Fibroblast of upper back skin (primary cell): ENCODE results near the gene MCU.
"Not testable (repeated sequence)": the region's sequence is repeated elsewhere in the genome, so short reads cannot be mapped to it uniquely, and the experiment has no call there.

ENCODE experiments used
- DNase-seq: peaks from one replicate; pipeline ENCODE4 v3.0.0-alpha.2; 2013

Gene MCU

GRCh38 chr10:72688208-72688651 lies 3.7 kb upstream of the MCU start:
- DNase-seq = peak; percentile 89

GRCh38 chr10:72689660-72690059 lies 2.3 kb upstream of the MCU start:
- DNase-seq = no peak

DNA sequence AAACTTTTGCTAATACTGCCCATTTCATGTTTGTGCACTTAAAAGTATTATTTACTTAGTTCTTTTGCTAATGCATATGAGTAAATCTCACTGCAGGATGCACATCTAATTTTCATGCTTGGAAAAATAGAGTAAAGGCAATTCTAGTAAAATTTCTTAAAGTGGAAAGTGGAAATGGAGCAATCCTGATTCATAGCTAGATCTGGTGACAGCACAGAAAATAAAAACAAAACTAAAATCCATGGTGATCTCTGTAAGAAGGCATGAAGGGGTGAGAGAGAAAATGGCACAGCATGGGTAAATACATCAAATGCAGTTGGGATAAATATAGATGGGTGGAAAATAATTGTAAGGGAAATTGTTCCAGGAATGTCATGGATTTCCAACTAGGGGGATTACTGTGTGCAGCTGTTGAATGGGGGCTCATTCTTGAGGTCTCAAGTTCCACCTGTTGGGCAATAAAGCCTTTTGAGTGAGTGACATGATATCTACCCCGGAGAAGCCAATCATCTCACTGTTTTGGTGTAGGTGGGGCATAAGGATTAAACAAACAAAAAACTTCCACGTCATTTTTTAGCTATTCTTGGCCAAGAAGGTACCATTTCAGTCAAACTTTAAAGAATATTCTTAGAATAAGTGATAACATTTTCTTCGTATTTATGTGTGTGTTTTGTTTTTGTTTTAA lies 1.7 kb upstream of the MCU start:
- no peak for DNase-seq

DNA sequence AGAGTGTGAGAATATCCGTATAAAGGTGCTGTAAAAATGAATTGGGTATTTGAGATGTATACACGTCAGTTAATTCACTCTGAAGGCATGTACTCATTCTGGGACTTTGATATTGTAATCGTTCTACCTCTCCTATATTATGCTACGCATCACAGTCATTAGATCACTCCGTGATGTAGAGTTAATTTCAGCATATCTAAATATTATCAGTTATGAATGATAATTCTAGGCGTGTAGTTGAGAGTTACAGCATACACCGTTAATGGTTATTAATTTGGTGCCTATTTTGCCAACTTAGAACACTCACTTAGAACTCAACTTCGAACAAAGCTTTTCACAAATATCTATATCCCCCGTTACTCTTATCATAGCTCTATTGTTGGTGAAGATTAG lies 477 bp upstream of the MCU start:
- DNase-seq = no peak

DNA sequence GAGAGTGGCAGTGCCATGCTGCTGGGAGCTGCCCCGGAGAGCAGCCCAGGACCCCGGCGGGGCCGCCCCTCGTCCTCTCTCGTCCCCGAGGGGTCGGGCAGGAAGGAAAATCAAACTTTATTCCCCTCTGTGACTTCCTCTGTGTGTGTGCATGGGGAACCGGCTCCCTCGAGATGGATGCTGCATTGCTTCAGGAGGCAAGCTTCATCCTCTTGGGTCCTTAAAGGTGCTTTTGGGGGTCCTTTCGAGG lies 726 bp downstream of the MCU start:
- no peak for DNase-seq

DNA sequence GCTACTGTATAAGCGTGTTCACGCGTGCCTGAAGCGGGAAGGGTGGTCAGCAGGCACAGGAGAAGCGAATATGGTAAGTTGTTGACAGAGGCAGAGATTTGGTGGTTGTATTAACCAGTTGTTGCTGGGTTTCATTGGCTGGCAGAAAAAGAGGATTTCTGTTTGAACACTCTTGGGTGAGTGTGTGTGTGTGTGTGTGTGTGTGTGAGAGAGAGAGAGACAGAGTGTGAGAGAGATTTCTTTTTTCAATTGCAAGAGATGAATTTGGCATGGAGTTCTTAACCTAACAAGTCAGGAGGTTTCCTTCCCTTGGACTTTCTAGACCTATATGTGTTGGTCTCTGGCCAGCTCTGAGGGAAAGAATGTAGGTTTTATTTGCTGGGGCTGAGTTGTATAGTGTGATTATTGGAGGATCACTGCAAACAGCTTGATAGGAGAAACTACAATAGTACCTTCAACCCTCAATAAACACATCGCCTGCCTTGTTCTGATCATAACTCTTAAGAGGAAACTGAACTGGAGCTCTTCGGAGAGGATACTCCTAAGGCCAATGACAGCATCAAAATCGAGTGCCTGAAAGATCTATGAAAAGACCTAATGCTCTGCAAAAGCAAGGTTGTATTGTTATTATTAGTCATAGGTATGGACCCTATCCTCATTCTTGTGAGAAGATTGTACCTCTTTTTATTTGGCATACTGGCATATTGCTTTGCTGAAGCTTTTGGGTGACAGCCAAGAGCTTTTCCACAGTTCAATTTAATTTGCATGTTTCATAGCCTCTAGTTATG lies 1.2 kb downstream of the MCU start:
- DNase-seq = peak; percentile 53

DNA sequence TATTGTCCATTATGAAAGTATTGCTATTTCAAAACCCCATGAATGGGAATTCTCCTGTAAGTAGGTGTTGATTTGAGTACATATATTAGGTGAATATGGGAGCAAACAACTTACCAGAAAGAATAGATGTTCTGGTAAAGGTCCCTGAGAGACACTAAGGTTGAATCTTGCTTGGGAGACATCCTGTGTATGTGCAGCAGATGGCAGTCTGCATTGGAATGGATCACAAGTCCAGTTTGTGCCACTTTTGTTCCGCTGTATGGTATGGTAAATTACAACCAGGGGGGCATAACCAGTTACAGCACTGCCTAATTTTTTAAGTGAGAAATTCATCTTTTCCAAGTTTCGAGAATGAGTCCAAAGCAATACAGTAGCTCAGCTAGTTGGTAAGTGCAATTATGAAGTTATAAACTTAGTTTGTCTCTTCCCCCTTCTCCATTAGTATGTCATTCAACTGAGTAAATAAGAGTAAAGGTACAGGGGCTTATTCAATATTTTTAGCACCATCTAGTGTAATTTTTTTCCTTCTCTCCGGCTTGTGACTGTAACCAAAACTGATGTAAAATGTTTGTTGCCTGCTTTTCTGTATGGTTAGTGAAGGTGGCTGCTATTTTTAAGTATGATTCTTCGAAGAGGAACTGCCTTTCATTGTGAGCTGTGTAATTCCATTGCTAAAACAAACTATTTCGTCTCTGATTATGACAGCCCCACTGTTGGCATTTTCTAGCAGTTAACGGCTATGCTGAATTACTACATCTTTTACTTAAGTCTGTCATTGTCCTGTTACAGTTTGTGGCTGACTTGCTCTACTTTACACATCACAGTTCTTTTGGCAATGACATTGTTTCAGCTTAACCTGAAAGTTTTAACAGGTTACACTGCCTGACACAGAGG lies 2.8 kb downstream of the MCU start:
- DNase-seq = peak; percentile 53

GRCh38 chr10:72695496-72695895 lies 3.6 kb downstream of the MCU start:
- DNase-seq = no peak

GRCh38 chr10:72697716-72698115 lies 5.8 kb downstream of the MCU start:
- DNase-seq = peak; percentile 44

DNA sequence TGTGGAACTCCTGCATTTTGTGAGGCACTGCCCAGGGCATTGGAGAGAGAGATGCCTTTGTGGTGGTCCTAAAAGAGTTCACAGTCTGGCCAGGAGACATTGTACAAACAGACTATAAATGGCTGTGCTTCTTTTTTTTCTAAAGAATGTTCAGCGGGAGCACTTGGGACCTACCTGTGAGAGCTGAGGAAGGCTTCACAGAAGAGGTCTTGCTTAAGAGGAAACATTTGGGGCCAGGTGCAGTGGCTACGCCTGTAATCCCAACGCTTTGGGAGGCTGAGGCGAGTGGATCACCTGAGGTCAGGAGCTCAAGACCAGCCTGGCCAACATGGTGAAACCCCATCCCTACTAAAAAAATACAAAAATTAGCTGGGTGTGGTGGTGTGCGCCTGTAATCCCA lies 10.5 kb downstream of the MCU start:
- not testable (repeated sequence) for DNase-seq

DNA sequence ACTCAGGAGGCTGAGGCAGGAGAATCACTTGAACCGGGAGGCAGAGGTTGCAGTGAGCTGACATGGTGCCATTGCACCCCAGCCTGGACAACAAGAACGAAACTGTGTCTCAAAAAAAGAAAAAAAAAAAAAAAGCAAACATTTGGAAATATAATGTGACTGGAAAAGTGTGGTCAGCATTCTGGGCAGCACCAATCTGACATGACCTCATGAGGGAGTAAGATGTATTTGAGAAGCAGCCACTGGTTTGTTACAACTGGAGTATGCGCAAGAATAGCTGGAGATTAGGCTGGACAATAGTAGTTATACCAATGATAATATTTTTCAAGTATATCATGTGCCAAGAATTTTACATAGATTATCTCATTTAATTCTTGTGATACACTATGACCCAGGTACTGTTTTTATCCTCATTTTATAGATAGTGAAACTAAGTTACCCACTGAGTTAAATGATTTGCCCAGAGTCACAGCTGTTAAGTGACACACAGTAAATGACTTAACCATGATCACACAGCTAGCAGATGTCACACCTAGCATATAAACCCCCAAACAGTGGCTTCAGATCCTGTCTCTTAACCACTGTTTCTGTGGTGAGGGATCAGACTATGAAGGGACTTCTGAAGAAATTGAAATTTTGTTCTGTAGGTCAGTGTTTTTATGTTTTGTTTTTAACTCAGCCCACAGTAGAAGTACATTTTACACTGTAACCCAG lies 11.1 kb downstream of the MCU start:
- peak; percentile 62 for DNase-seq

- no peak for DNase-seq
Measured at GRCh38 chr10:72704117-72704516, 12.2 kb downstream of the MCU start.

GRCh38 chr10:72709041-72709440 lies 17.1 kb downstream of the MCU start:
- peak; percentile 82 for DNase-seq

DNA sequence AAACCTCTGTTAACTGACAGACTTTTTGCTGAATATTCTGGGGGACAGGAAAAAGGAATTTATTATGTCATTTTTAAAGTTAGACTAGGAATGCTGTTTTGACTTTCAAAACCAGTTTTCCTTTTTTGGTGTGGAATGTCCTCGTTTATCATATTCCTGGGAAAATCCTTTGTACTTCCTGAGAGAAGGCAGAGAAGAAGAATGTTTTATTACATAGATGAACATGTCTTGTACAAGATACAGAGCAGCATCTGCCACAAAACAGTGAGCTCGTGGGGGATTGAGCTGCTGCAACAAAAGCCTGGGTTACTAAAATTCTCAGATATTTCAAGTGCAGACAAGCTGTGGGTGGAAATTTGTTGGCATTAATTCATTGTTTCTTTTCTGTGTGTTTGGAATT lies 20.2 kb downstream of the MCU start:
- DNase-seq = peak; percentile 91

- no peak for DNase-seq
Measured at GRCh38 chr10:72719941-72720592, 28.1 kb downstream of the MCU start.

GRCh38 chr10:72720814-72721660 lies 29.1 kb downstream of the MCU start:
- no peak for DNase-seq

GRCh38 chr10:72727130-72727529 lies 35.2 kb downstream of the MCU start:
- peak; percentile 84 for DNase-seq

DNA sequence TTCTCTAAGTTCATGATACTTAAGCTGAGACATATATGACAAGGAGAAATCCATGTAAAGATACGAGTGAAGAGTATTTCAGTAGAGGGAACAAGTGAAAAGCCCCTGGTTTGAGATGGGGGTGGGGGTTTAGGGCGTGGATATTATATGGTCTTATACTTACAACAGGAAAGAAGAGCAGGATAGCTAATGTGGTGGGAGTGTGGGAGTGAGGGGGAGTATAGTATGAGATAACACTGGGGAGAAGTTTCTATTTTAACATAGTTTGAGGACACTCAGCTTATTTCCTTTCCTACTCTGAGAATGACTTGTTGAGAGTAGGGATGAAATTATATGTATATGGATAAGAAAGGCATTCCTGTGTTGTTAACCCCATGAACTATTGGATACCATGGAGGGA lies 36.5 kb downstream of the MCU start:
- no peak for DNase-seq

GRCh38 chr10:72729528-72729927 lies 37.6 kb downstream of the MCU start:
- DNase-seq = peak; percentile 52

DNA sequence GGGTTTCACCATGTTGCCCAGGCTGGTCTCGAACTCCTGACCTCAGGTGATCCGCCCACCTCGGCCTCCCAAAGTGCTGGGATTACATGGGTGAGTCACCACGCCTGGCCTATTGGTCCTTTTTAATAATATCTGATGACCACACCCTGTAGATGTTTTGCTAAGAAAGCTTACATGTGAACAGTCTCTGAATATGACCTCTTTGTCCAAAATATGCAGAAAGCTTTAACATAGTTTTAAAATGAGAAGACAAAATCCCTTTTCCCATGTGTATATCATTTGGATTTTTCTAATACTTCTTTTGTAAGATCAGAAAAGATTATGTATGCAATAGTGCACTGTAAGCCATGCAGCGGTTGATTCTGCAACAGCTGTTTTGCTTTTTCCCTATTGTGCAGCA lies 38.5 kb downstream of the MCU start:
- peak; percentile 87 for DNase-seq

DNA sequence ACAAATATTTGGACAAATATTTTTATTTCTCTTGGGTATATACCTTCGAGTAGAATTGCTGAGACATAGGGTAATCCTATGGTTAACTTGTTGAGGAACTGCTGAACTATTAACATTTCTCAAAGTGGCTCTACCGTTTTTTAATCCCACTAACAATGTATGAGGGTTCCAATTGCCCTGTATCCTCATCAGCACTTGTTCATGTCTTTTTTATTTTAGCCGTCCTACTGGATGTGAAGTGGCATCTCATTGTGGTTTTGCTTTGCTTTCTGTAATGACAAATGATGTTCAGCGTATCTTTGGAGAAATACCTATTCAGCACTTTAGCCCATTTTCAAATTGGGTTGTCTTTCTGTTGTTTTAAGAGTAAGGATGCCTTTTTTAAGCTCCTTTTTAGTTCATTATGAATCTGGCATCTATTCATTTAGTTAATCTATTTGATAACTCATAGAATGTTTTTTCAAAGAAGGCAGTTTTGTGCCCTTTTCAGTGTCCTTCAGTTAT lies 40.0 kb downstream of the MCU start:
- DNase-seq = no peak
